ENCODE results near the gene ATP6V0B. TPM values are rescaled to one million over a fixed set of nuclear protein-coding genes. Genes with fewer than 3 reads are reported as not detected.

The ATP6V0B gene
- total RNA-seq, 1 donor from 2014 or later: 119 TPM

DNA sequence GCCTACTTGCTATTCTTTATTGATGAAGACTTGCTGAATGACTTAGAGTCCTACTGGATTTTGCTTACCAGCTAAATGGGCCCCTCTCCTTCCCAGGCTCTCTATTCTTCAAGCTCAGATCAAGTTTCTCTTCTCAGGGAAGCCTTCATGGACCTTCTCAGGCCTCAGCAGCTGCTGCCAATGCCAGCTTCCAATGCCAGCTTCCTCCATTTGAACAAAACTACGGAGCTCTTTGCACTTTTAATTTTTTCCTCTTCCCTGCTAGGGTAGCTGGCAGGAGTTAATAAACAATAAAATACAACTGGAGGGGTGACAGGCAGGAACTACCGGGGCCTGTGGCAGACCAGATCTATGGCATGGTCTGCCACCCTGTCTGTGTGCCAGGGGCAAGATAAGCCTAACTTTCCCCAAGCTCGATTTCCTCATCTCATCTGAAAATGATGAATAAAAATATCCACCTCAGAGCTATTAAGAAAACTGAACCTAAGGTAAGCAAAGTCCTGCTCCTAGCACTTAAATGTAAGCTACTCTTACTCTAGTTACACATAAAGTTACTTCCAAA is 29.0 kb upstream of the ATP6V0B start:
- DNase-seq (ENCODE audit: extremely low read depth, low read depth, low spot score): no peak

DNA sequence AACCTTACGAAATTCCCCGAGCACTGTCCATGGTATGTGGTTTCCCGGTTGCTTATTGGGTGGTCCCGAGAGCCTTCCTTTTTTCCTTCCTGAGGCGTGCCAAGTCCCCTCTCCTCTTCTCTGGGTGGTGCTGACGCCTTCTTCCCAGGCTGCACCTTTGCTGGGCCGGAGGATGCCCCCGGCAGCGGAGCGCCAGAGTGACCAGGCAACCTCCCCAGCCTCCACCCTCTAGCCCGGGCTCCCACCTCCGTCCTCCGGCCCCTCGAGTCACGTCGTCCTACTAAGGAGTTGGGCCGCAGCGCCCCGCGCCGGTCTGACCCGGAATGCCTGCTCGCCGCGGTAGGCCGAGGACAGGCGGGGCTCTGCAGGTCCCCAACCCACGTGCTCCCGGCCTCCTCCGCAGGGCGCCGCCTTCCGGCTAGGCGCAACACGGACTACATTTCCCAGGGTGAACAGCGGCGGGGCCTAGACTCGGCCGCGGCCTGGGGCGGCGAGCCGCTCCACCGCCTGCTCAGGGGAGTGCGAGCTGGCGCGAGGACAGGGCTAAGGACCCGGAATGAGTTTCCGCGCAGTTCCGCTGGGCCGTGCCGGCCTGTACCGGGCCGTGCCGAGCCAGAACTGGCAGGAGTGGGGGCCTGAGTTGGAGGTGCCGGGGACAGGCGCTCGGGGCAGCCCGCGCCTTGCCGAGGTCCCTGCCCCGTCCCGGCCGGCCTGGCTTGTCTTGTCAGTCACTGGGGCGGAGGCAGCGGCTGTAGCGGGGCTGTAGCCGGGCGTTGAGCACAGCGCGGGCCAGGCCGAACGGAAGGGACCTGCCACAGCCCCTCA is 28.3 kb upstream of the ATP6V0B start, which contains the start of gene IPO13:
Gene IPO13 (plus strand): TSS at position 715 of the 825 bp plus-strand sequence. CDS start 651 bp downstream, outside the sequence.
- DNase-seq (ENCODE audit: extremely low read depth, low read depth, low spot score): peak; percentile 44

GRCh38 chr1:43947061-43947873 is 27.5 kb upstream of the ATP6V0B start:
- no peak for DNase-seq (ENCODE audit: extremely low read depth, low read depth, low spot score)

- DNase-seq (ENCODE audit: extremely low read depth, low read depth, low spot score): no peak
These were observed 26.8 kb upstream of the ATP6V0B start for GRCh38 chr1:43947874-43948437.

DNA sequence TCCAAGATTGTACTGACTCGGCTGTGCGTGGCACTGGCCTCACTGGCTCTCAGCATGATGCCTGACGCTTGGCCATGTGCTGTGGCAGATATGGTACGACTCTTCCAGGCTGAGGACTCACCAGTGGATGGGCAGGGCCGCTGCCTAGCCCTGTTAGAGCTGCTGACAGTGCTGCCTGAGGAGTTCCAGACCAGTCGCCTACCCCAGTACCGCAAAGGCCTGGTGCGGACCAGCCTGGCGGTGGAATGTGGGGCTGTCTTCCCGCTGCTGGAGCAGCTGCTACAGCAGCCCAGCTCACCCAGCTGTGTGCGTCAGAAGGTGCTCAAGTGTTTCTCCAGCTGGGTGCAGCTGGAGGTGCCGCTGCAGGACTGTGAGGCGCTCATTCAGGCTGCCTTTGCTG is 25.1 kb upstream of the ATP6V0B start:
- no peak for DNase-seq (ENCODE audit: extremely low read depth, low read depth, low spot score)

GRCh38 chr1:43951021-43951985 is 23.5 kb upstream of the ATP6V0B start:
- no peak for DNase-seq (ENCODE audit: extremely low read depth, low read depth, low spot score)

DNA sequence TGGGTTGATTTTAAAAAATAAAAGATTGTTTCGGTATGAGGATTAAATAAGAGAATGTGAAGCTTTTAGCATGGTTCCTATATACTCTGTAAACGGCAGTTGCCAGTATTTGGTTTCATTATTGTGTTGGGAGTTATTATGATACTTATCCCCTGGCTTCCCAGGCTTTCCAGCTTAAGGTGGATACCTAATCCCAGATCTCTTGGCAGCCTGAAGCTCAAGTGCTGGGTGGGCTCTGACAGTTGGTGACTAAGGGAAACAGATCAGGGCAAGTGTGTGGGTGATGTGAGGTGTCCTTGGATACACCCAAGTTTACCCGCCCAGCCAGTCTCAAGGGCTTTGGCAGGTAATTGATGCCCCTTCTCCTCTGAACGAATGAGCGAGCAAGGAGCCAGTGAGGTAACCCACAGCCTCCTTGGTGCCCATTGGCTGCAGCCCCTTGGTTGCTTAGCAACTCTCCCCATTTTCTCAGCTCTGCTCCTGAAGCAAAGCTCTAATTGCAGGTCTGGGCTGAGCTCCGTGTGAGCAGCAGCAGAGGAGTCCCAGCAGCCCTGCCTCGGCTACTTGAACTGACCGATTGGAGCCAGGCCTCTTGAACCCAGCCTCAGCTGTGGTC is 21.9 kb upstream of the ATP6V0B start:
- DNase-seq (ENCODE audit: extremely low read depth, low read depth, low spot score): no peak

GRCh38 chr1:43953361-43953760 is 21.4 kb upstream of the ATP6V0B start:
- no peak for DNase-seq (ENCODE audit: extremely low read depth, low read depth, low spot score)

- DNase-seq (ENCODE audit: extremely low read depth, low read depth, low spot score): no peak
These were observed 20.7 kb upstream of the ATP6V0B start for GRCh38 chr1:43954036-43954435.

GRCh38 chr1:43956234-43956633 is 18.5 kb upstream of the ATP6V0B start:
- DNase-seq (ENCODE audit: extremely low read depth, low read depth, low spot score): no peak

GRCh38 chr1:43957407-43958040 is 17.2 kb upstream of the ATP6V0B start:
- no peak for DNase-seq (ENCODE audit: extremely low read depth, low read depth, low spot score)

DNA sequence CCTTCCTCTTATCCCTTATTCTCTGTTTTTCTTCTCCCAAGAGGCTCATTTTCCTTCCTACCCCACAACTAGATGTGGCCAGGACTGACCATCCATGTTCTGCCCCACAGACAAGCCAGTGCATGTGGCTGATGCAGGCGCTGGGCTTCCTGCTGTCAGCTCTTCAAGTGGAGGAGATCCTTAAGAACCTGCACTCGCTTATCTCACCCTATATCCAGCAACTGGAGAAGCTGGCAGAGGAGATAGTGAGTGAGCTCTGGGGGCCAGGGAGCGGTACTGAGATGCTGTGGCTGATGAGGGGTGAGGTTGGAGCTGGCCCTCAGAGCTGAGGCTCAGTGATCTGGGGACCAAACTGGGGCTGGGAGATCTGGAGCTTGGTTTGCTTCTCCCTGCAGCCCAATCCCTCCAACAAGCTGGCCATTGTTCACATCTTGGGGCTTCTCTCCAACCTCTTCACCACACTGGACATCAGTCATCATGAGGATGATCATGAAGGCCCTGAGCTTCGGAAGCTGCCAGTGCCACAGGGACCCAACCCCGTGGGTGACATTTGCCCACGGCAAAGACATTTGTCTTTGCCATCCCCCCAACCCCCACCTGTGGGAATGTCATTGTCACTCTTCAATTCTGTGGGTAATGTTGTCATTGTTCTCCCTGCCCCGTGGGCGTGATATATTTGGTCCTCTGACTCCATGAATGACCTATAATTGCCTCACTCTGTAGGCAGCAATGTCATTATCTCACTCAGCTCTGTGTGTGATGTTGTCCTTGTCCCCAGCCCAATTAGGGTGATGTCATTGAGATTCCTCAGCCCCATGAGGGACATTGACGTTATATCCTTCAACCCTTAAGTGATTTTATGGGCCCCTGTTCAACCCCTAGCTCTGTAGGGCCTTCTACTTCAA is 16.2 kb upstream of the ATP6V0B start:
- DNase-seq (ENCODE audit: extremely low read depth, low read depth, low spot score): no peak

GRCh38 chr1:43960798-43961197 is 14.0 kb upstream of the ATP6V0B start:
- DNase-seq (ENCODE audit: extremely low read depth, low read depth, low spot score): no peak

DNA sequence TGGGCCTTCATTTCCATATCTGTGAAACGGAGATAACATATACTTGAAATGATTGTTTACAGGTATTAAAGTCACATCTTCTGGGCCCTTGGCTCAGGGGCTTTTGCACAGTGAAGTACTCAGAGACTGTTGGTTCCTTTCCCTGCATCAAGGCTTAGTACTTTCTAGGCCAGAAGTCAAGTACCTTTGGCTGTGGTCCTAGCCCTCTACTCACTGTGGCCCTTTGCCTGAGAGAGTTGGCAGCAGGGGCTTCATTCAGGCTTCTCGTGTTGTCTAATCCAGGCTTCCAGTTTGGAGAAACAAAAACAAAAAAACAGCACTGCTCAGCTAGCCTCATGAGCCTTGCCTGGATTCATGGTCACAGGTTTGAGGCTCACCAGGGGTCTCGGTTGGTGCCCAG is 13.1 kb upstream of the ATP6V0B start:
- no peak for DNase-seq (ENCODE audit: extremely low read depth, low read depth, low spot score)

DNA sequence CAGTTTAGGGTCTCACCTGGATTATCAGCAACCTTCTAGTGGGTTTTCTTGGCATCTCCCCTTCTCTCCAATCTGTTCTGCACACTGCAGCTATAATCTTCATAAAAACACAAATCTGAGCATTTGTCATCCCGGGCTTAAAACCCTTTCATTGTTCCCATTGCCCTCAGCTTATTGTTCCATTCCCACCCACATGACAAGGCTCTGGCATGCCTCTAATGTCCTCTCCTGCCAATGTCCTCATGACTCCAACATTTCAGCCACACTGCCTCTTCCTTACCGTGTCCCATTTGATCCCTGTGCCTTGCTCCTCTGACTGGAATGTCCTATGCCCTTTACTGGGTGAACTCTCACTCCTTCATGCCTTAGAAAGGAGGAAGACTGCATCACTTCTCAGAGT is 12.4 kb upstream of the ATP6V0B start:
- no peak for DNase-seq (ENCODE audit: extremely low read depth, low read depth, low spot score)

GRCh38 chr1:43963006-43963405 is 11.8 kb upstream of the ATP6V0B start:
- no peak for DNase-seq (ENCODE audit: extremely low read depth, low read depth, low spot score)

GRCh38 chr1:43963890-43964289 is 10.9 kb upstream of the ATP6V0B start:
- no peak for DNase-seq (ENCODE audit: extremely low read depth, low read depth, low spot score)

GRCh38 chr1:43965316-43965715 is 9.4 kb upstream of the ATP6V0B start:
- DNase-seq (ENCODE audit: extremely low read depth, low read depth, low spot score): no peak

Measured in glomerular endothelial cell (primary cell).